Bone marrow (tissue), 2 donors: ENCODE results near the gene MOGAT2.
"Not testable (repeated sequence)": the region's sequence is repeated elsewhere in the genome, so short reads cannot be mapped to it uniquely, and the experiment has no call there.

ENCODE experiments used
- DNase-seq, 2 donors: peaks; one replicate each; lab custom pipeline; 2025; lab: John Stamatoyannopoulos, UW

Gene MOGAT2

GRCh38 chr11:75717608-75718418, at the start of gene MOGAT2:
TSS of gene MOGAT2 (plus strand) at chr11:75717838. CDS start at chr11:75717889, 51 bp downstream.
- no peak for DNase-seq

- no peak for DNase-seq
Measured at GRCh38 chr11:75668451-75669297, 49.0 kb upstream of the MOGAT2 start, which contains the start of gene MAP6. TSS of gene MAP6 (minus strand) at chr11:75669038. CDS start at chr11:75668369, 669 bp downstream.

- no peak for DNase-seq
Measured at GRCh38 chr11:75673977-75674582, 43.6 kb upstream of the MOGAT2 start.

DNA sequence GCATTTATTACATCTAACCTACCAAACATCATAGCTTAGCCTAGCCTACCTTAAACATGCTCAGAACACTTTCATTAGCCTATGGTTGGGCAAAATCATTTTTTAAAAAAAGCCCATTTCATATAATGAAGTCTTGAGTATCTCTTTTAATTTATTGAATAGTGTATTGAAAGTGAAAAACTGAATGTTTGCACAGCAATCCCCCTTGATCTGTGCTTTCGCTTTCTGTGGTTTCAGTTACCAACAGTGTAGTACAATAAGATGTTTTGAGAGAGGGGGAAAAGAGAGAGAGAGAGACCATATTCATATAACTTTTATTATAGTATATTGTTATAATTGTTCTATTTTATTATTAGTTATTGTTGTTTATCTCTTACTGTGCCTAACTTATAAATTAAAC, 40.4 kb upstream of the MOGAT2 start:
- DNase-seq, result no peak

- DNase-seq, result no peak
Measured at GRCh38 chr11:75677909-75678308, 39.7 kb upstream of the MOGAT2 start.

- no peak for DNase-seq
Measured at GRCh38 chr11:75678620-75679259, 38.9 kb upstream of the MOGAT2 start.

DNA sequence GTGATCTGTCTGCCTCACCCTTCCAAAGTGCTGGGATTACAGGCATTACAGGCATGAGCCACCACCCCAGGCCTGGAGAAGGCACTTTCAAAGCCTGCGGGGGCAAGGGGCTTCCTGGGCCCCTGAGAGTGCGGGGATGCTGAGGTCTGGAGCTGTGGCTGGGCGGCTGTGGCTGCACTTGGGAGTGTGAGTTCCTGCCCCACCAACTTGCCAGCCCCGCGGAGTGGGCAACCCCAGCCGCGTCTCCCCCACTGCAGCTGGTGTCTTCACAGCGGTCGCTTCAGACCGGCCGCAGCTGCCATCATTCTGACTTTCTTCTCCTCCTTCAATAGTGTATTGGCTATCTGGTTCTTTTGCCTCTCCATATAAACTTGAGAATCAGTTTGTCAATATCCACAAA, 38.1 kb upstream of the MOGAT2 start:
- DNase-seq, result no peak

GRCh38 chr11:75683856-75684255, 33.8 kb upstream of the MOGAT2 start:
- not testable (repeated sequence) for DNase-seq

- no peak for DNase-seq
Measured at GRCh38 chr11:75689863-75690609, 27.6 kb upstream of the MOGAT2 start.

GRCh38 chr11:75691804-75692203, 25.8 kb upstream of the MOGAT2 start:
- DNase-seq, result no peak

GRCh38 chr11:75697906-75698581, 19.6 kb upstream of the MOGAT2 start:
- no peak for DNase-seq

GRCh38 chr11:75700940-75701339, 16.7 kb upstream of the MOGAT2 start:
- DNase-seq, result no peak

GRCh38 chr11:75703695-75704237, 13.9 kb upstream of the MOGAT2 start:
- no peak for DNase-seq

DNA sequence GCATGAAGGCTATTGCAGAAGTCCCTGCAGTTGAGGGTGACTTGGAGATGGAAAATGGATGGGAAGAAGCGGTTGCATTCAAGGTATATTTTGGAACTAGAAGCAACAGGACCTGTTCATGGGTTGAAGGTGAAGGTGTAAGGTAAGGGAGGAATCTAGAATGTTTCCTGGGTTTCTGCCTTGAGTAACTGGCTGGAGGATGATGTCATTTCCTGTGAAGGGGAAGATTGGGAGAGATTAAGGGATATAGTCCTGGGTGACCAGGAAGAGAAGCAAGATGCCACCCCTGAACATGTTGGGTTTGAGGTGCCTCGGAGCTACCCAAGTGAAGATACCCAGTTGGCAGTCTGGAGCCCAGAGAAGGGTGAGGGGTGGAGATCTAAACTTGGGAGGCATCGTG, 12.1 kb upstream of the MOGAT2 start:
- no peak for DNase-seq

DNA sequence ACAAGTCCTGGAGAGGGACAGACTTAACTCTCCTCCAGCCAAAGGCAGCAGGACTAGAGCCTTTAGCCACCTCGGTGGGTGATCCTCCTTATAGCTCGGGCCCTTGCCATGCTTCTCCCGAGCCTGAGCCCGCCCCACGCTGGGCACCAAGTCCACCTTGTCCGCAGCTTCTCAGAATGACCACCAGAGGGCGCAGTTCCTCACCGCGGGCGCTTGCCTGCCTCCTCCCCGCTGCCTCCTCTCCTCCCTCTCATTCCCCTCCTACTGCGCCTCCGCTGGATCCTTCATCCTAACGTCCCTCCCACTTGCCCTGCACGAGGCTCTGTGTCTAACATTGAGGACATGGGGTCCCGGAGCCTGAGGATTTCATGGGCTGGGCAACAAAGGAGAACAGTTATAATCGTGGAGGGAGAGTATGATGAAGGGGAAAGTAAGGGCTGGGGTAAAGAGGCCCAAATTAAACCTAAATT, 11.3 kb upstream of the MOGAT2 start:
- peak; percentile 30 to 67 for DNase-seq

DNA sequence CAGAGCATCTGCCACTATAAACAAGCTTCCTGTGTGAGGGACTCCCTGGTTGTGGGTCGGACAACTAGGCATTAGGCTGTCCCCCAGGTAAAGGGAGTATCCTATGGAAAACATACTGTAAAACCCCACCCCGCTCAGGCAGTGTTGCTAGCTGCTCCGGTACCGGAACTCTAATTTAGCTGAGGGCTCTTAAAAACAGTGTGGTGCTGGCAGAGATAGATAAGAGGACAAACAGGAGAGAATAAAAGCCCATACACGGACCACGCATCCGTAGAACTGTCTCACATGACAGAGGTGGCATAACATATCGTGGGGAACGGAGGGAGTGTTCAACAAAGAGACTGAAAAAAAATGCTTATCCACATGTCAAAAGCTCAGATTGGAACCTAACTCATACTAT, 3.4 kb upstream of the MOGAT2 start:
- no peak for DNase-seq

- no peak for DNase-seq
Measured at GRCh38 chr11:75715688-75716087, 1.9 kb upstream of the MOGAT2 start.

DNA sequence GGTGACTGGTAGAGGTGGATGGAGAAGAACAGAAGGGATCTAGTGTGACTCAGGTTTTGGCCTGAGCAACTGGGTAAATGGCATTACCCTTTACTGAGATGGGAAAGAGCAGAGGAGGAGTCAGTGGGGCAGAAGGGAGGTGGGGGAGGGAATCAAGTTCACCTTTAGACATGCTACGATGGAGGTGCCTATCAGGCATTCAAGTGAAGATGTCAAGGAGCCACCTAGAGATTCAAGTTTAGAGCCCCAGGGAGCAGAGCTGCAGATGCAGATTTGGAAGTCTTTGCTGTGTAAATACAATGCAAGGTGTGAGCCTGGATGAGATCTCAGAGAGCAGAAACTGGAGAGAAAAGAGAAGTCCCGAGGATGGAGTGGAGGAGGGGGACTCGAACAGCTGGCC, 979 bp upstream of the MOGAT2 start:
- no peak for DNase-seq

DNA sequence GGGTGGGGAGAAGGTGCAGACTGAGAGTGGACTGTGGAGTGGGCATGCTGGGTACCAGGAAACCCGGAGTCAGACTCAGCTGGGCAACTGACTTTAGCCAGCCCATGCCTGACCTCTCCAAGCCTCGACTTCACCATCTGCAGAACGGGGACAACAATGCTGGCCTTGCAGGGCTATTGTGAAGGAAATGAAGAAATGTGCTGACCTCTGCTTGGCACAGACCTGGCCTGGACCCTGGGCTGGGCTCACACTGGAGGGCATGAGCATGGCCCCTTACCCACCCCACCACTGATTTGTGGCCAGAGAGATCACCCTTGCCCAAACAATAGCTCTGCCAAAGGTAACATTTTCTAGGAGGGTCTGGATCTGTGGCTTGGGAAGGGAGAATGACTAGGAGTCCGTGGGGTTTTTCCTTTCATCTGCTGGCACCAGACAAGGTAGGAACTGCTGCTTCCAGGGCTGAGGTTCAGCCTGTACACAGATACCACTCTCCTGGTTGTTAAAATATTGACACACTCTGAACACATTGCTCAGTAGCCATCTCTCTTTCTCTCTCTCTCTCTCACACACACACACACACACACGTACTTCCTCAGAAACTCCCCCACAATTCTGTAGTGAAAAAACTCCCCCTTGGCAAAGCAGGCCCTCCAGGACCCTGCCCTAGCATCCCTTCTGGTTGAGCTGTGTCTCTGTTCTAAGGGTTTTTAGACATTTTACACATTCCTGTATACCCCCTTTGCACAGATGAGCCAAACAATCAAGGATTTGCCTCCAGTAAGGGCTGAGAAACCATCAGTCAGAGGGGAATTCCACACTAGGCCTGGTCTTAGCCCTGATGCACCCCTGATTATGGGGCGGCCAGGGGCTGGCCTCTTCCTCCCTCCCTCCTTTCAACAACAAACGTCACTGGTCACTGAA, 1.0 kb downstream of the MOGAT2 start:
- no peak for DNase-seq
